OCI-LY1 (cell line): ENCODE results near the gene SLC22A1.

ENCODE experiments used
- H2AFZ ChIP-seq: fragments of 200-600 bp; sonication (generic), shearing (Covaris generic); 2 replicates; pipeline ENCODE4 v1.6.0; 2014; ENCODE audit warnings: antibody characterized with exemption, mild to moderate bottlenecking, low read length
- H3F3A ChIP-seq: fragments of 200-600 bp; sonication (generic), shearing (Covaris generic); 2 replicates; pipeline ENCODE4 v1.6.0; 2014; ENCODE audit warnings: mild to moderate bottlenecking, antibody characterized with exemption, low read length, moderate library complexity; ENCODE audit not compliant: insufficient read depth
- H3K27ac ChIP-seq: fragments of 200-600 bp; sonication (generic); 2 replicates; pipeline ENCODE4 v1.5.1; 2014; ENCODE audit warnings: low read length, mixed run types, mild to moderate bottlenecking, low read depth; ENCODE audit not compliant: poor library complexity, severe bottlenecking
- H3K27me3 ChIP-seq: fragments of 200-600 bp; sonication (generic); 2 replicates; pipeline ENCODE4 v1.6.0; 2014; ENCODE audit warnings: antibody characterized with exemption, mild to moderate bottlenecking, low read length, moderate library complexity; ENCODE audit not compliant: insufficient read depth
- H3K36me3 ChIP-seq: fragments of 200-600 bp; sonication (generic); 2 replicates; pipeline ENCODE4 v1.6.1; 2014; ENCODE audit warnings: mild to moderate bottlenecking, antibody characterized with exemption, low read length, moderate library complexity, mixed read lengths; ENCODE audit not compliant: insufficient read depth
- H3K4me1 ChIP-seq: fragments of 200-600 bp; sonication (generic); 2 replicates; pipeline ENCODE4 v1.5.1; 2014; ENCODE audit warnings: mild to moderate bottlenecking, low read length, moderate library complexity; ENCODE audit not compliant: insufficient read depth, severe bottlenecking
- H3K4me2 ChIP-seq: fragments of 200-600 bp; sonication (generic), shearing (Covaris generic); 2 replicates; pipeline ENCODE4 v1.6.1; 2014; ENCODE audit warnings: low read length
- H3K4me3 ChIP-seq: fragments of 200-600 bp; sonication (generic); 2 replicates; pipeline ENCODE4 v1.5.1; 2014; ENCODE audit warnings: low read length, low read depth, mild to moderate bottlenecking, mixed read lengths; ENCODE audit not compliant: poor library complexity, severe bottlenecking
- H3K79me2 ChIP-seq: fragments of 200-600 bp; shearing (Covaris generic); 2 replicates; pipeline ENCODE4 v1.6.1; 2016; ENCODE audit warnings: mixed run types, low read length, mixed read lengths; ENCODE audit not compliant: insufficient read depth
- H3K9ac ChIP-seq: fragments of 200-600 bp; sonication (generic), shearing (Covaris generic); 2 replicates; pipeline ENCODE4 v1.6.1; 2014; ENCODE audit warnings: mild to moderate bottlenecking, low read length, mixed read lengths
- H3K9me2 ChIP-seq: fragments of 200-600 bp; sonication (generic), shearing (Covaris generic); 2 replicates; pipeline ENCODE4 v1.6.1; 2014; ENCODE audit warnings: low read depth, mild to moderate bottlenecking, low read length, mixed read lengths
- H3K9me3 ChIP-seq: fragments of 200-600 bp; shearing (Covaris generic); 2 replicates; pipeline ENCODE4 v1.6.1; 2014; ENCODE audit warnings: low read length, mixed read lengths
- H4K20me1 ChIP-seq: fragments of 200-600 bp; sonication (generic), shearing (Covaris generic); 2 replicates; pipeline ENCODE4 v1.6.0; 2016; ENCODE audit warnings: mild to moderate bottlenecking, low read length; ENCODE audit not compliant: insufficient read depth
- EZH2 ChIP-seq: fragments of 200-600 bp; sonication (generic), shearing (Covaris generic); IDR thresholded peaks from 2 replicates; pipeline ENCODE4 v1.8.0; 2017; ENCODE audit warnings: borderline replicate concordance, mixed run types, mild to moderate bottlenecking, antibody characterized with exemption, low read length, moderate library complexity, mixed read lengths
- TF ChIP-seq, protein P1 (sequence below): fragments of 200-600 bp; sonication (generic), shearing (Covaris generic); IDR thresholded peaks from 2 replicates; pipeline ENCODE4 v1.5.1; 2017; ENCODE audit warnings: mild to moderate bottlenecking, antibody characterized with exemption, low read length, moderate library complexity, mixed read lengths

SLC22A1 gene

GRCh38 chr6:160101277-160102205, 20.1 kb upstream of the SLC22A1 start:
- TF ChIP-seq, protein P1, sequence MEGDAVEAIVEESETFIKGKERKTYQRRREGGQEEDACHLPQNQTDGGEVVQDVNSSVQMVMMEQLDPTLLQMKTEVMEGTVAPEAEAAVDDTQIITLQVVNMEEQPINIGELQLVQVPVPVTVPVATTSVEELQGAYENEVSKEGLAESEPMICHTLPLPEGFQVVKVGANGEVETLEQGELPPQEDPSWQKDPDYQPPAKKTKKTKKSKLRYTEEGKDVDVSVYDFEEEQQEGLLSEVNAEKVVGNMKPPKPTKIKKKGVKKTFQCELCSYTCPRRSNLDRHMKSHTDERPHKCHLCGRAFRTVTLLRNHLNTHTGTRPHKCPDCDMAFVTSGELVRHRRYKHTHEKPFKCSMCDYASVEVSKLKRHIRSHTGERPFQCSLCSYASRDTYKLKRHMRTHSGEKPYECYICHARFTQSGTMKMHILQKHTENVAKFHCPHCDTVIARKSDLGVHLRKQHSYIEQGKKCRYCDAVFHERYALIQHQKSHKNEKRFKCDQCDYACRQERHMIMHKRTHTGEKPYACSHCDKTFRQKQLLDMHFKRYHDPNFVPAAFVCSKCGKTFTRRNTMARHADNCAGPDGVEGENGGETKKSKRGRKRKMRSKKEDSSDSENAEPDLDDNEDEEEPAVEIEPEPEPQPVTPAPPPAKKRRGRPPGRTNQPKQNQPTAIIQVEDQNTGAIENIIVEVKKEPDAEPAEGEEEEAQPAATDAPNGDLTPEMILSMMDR, result no peak
- no peak for TF ChIP-seq EZH2
- Histone ChIP-seq H3K9me3 (no peaks in the 10 kb centered on the region), H3K36me3 (peaks cover 20% of the 10 kb centered on the region; the same call in 1 of the 2 replicates), H3K4me1 (no peaks in the 10 kb centered on the region), H2AFZ (no peak overlapping the region), H3K9ac (no peak overlapping the region), H3K9me2 (no peaks in the 10 kb centered on the region), H3K4me2 (no peak overlapping the region), H3K79me2 (no peaks in the 10 kb centered on the region), H3K27me3 (no peaks in the 10 kb centered on the region), H3K4me3 (no peak overlapping the region), H3F3A (no peaks in the 10 kb centered on the region), H4K20me1 (no peaks in the 10 kb centered on the region), H3K27ac (no peak overlapping the region)

DNA sequence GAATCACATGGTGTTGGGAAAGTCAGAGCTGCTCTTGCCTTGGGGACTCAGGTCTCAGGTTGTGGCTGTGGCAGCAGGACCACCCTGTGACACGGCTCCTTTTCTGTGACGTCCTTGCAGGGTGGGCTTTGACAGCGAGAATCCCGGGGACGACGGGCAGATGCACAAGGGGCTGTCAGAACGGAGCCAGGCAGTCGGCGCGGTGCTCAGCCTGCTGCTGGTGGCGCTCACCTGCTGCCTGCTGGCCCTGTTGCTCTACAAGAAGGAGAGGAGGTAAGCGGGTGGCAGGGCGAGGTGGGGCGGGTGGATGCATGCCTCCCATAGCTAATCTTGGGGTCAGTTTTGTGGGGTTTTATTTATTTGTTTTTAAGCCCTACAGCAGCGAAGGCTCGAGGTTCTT, 19.2 kb upstream of the SLC22A1 start:
- Histone ChIP-seq H3K9me3 (no peaks in the 10 kb centered on the region), H3K4me3 (no peak overlapping the region), H4K20me1 (no peaks in the 10 kb centered on the region), H3K9ac (no peak overlapping the region), H2AFZ (no peak overlapping the region), H3K36me3 (peaks cover 14% of the 10 kb centered on the region; the same call in 1 of the 2 replicates), H3K4me2 (no peak overlapping the region), H3K27me3 (no peaks in the 10 kb centered on the region), H3K27ac (no peak overlapping the region), H3K4me1 (no peaks in the 10 kb centered on the region), H3K9me2 (no peaks in the 10 kb centered on the region), H3K79me2 (no peaks in the 10 kb centered on the region), H3F3A (no peaks in the 10 kb centered on the region)
- TF ChIP-seq, protein P1, result no peak
- no peak for TF ChIP-seq EZH2

DNA sequence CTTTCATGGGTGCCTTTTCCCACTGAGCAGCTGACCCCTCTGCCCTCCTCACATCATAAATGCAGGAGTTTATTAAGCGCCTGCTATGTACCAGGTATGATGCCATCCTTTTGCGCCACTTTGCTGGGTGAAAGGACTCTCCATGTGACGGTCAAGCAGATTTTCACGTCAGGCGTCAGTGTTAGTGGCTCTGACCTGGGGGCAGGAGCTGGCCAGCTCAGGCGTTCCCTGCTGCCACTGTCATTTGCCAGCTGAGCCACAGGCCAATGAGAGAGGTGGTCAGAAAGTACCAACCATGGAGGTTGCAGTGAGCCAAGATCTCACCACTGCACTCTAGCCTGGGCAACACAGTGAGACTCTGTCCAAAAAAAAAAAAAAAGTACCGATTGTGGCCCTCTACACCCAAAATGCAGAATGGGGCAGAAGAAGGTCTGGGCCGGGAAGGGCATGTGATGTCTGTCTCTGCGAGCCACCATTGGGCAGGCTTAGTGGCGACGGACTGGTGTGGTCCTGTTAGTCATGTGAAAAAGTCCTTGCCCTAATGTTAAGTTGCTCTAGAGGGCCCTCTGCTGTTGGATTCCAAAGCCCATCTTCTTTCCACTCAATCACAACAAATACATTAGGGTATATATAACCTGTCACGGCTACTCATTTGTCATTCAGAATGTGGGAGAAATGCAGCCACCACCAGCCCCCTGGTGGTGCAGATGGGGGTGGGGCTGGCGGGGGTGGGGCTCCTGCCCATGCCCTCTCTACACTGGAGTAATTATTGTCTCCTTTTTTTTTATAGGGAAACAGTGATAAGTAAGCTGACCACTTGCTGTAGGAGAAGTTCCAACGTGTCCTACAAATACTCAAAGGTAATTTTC, 18.4 kb upstream of the SLC22A1 start:
- Histone ChIP-seq H3K4me2 (no peak overlapping the region), H3K79me2 (no peaks in the 10 kb centered on the region), H4K20me1 (no peaks in the 10 kb centered on the region), H3K4me1 (no peaks in the 10 kb centered on the region), H3F3A (no peaks in the 10 kb centered on the region), H2AFZ (no peak overlapping the region), H3K27me3 (no peaks in the 10 kb centered on the region), H3K9me2 (no peaks in the 10 kb centered on the region), H3K36me3 (peaks cover 10% of the 10 kb centered on the region; the same call in 1 of the 2 replicates), H3K4me3 (no peak overlapping the region), H3K9me3 (no peaks in the 10 kb centered on the region), H3K27ac (no peak overlapping the region), H3K9ac (no peak overlapping the region)
- TF ChIP-seq EZH2, result no peak
- TF ChIP-seq, protein P1, result peak; percentile 69
